Stimulated activated CD4-positive, alpha-beta T cell treated with anti-CD3 and anti-CD28 coated beads, TNF-alpha, amount 100 ng/mL, for 4 hours (primary cell): ENCODE measurements around the gene NFIC.

Source experiments
- DNase-seq, 3 experiments: peaks; one replicate each; pipeline ENCODE4 v3.0.0-alpha.2; 2020; ENCODE audit warnings: low read depth in 3 of 3

The NFIC gene

GRCh38 chr19:3508771-3509535 is 142.6 kb downstream of the NFIC start:
- no peak for DNase-seq

DNA sequence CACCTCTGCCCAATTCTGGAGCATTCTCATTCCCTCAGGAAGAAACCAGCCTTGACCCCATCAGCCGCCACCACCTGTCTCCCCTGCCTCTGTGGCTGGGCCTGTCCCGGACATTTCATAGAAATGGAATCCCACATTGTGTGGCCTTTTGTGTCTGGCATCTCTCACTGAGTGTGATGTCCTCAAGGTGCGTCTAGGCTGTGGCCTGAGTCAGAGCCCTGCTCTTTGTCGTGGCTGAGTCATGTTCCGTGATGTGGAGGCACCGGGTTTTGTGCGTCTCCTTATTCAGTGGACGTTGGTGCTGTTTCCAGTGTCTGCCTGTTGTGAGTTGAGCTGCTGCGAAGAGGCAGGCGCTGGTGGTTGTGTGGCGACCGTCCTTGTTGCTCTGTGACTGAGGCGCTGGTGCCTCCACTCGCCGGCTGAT is 143.2 kb downstream of the NFIC start:
- DNase-seq = no peak

DNA sequence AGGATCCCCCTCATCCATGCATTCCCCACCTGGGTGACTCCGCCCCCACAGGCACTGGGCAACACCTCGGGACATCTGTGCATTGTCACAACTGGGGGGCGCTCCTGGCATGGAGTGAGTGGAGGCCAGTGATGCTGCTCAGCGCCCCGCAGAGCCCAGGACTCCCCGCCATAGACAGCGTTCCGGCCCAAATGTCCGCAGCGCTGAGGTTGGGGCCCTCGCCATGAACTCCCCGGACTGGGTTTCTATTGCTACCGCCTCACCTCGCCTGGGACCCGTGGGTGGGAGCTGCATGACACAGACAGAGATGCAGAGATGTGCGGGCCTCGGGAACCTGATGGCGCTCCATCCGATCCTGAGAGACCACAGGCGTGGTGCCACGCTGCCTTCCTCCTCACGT is 144.3 kb downstream of the NFIC start:
- no peak for DNase-seq

DNA sequence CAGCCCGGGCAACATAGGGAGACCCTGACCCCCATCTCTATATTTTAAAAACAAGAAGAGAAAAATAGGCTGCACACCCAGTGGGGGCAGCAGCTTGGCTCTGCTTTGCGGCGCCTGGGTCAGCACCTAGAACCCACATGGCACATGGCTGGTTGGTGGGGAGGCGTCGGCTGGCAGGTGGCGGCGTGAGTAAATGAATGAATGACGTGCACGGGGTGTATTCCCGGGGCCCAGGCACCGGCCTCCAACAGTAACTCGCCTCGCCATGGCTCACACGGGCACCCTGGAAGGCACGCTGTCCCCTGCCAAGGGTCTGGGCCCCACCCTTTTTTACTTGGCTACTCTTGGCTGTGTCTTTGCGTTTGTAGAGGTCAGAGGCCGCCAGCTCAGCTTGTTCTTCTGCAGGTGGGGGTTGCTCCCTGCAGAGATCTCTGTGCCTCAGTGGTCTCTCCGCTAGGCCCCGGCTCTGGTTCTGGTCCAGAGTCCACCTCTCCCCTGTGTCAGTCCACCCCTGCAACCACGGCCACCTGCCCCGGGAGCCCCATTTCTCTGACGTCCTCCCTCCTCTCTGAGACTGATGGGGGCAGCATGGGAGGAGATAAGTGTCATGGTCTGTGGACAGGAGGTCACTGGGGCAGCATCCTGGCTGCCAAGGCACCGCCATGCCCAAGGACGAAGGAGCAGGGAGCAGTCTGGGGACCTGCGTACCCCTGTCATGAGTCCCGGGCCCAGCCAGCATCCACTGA is 145.3 kb downstream of the NFIC start:
- no peak for DNase-seq

- no peak for DNase-seq
These were observed 146.3 kb downstream of the NFIC start for GRCh38 chr19:3512562-3513228.

DNA sequence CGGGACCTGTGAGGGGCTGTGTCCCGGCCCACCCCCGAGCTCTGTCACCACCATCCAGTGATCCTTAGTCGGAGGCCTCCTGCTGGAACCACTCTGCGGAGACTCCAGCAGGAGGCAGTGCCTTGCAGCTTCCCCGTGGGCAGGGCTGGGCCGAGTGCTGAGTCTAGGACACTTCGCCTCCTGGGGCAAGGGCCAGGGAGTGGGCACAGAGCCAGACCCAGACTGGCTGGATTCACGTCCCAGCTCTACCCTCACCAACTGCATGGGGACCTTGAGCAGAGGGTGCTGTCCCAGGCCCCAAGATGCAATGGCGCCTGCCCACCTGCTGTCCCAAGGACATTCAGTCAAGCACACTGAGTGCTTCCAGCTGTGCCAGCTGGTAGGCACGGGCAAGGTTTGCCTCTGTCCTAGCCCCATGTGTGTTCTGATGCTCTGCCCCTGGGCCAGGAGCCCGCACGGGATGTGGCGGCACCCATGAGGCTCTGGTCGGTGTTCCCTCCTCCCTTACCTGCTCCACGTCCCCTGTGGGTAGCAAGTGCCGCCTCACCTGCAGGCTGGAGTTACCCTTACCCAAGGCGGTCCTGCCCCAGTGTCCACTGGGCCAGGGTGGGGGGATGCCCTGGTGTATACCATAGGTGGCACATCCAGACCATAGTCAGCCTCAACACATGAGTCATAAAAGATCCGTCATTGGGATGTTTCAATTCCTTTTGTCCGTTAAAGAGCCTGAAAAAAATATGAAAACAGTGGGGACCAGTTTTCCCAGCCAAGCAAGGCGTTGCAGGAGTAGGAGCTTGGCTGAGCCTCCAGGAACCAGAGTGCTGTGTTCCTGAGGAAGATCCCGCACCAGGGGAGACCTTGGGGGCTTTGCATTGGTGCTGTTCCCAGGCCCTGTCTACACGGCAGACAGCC is 147.1 kb downstream of the NFIC start:
- no peak for DNase-seq

DNA sequence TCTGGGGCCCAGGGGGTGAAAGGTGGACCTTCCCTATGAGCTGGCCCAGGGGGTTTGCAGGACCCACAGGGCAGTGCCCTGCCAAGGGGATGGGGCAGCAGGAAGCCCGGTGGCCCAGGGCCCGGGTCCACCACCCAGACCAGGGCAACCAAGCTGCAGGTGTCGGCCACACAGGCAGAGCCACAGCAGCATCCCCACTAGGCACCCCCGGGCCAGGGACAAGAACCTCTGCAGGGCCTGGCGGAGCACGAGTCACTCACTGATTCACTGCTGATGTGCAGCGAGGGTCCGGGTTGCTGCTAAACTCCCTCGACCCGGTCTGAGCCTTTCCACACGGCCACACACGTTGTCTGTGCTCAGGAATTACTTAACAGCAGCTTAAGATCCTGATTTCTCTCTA is 148.5 kb downstream of the NFIC start:
- no peak for DNase-seq

GRCh38 chr19:3515891-3516422 is 149.6 kb downstream of the NFIC start:
- no peak for DNase-seq

DNA sequence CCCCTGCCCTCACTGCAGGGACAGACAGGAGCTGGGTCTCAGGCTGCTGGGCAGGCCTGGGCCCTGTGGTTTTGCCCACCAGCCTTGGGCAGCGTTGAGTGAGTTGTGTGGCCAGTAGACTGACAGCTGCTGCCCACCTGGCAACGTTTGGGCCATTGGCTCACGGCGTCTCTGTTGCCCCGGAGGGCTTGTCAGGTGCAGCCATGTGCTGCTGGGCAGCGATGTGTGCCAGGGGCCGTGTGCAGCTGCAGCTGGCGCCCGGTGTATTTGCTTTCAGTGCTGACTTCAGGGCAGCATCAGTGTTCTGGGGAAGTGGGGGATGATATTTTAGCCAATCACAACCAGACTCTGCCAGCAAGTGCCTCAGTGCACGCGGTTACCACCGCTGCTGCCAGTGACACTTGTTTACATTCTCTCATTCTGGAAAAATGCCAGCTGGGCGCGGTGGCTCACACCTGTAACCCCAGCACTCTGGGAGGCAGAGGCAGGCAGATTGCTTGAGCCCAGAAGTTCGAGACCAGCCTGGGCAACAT is 150.4 kb downstream of the NFIC start:
- no peak for DNase-seq

- DNase-seq = no peak
These were observed 151.3 kb downstream of the NFIC start for GRCh38 chr19:3517638-3518037.

DNA sequence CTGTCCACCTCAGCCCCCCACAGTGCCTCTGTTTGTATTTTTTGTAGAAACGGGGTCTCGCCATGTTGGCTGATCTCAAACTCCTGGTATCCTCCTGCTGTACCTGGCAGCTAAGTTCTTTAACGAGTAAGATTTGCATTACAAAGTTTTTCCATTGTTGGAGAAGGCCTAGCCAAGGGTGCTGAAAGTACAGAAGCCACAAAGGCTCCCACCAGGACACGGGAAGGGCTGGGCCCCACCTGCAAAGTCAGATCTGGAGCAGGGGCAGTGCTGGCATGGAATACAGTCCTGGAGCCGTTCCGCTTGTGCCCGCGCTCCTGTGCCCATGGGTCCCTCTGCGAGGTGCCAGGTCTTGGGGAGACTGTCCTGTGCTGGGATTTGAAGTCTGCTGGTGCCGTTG is 151.9 kb downstream of the NFIC start:
- DNase-seq = no peak

- no peak for DNase-seq
These were observed 152.3 kb downstream of the NFIC start for GRCh38 chr19:3518659-3519058.
